ENCODE data around the gene RAB30. TPM values are rescaled to one million over a fixed set of nuclear protein-coding genes. Genes with fewer than 3 reads are reported as not detected.

Gene RAB30
- total and polyA plus RNA-seq, 9 of the 15 experiments (the other 6 are each of a cell fraction or from before 2014, with no cell fraction given) = 0.29 to 1.3 (median 1.0) TPM

GRCh38 chr11:83115551-83115950 is 43.9 kb upstream of the RAB30 start (continued):
- TF ChIP-seq, protein P1, sequence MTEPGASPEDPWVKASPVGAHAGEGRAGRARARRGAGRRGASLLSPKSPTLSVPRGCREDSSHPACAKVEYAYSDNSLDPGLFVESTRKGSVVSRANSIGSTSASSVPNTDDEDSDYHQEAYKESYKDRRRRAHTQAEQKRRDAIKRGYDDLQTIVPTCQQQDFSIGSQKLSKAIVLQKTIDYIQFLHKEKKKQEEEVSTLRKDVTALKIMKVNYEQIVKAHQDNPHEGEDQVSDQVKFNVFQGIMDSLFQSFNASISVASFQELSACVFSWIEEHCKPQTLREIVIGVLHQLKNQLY (CRISPR knock-in tag; conservative IDR thresholded peaks at IDR 0.05) = no peak
- TF ChIP-seq PKNOX1 (IDR thresholded peaks at IDR 0.05) (0 out of 2 replicates have a peak, but pooled peaks have one; percentile 5), BMI1 (IDR thresholded peaks at IDR 0.05; ENCODE audit: low read length) (no peak), KDM2B (CRISPR knock-in tag; IDR thresholded peaks at IDR 0.05) (no peak)

DNA sequence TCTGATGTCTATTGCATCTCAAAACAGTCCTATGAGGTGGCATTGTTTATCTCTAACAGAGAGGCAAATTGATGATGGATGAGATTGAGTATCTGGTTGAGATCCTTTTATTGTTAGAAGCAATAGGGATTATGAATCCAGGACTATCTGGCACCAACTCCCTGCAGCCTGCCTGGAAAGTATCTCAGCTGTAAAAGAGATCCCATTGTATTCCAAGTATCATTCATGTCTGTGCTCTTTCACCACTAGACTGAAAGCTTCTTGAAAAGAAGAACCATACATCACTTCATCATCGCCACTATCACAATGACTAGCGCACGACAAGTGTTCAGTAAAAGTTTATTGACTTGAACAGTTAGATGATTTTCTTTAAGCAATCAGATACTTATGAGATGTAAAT is 43.3 kb upstream of the RAB30 start:
- BruUV-seq (replicated peaks) = no TSS peak
- no peaks in the 10 kb centered on the region for H3K36me3 ChIP-seq (ENCODE audit: control insufficient read depth, insufficient read depth, low read length)
- no peak overlapping the region for H3K9ac ChIP-seq (ENCODE audit: insufficient read depth in 1 of 2, low read depth in 2 of 2, low read length in 2 of 2)
- ChIA-PET POLR2A (no interaction called here), CTCF (ENCODE audit: low intra/inter-chr PET ratio) (no interaction called here)
- H3K4me3 ChIP-seq = no peak overlapping the region
- no peaks in the 10 kb centered on the region for H3K9me3 ChIP-seq (replicated peaks; ENCODE audit: control insufficient read depth, insufficient read depth, low read depth, low read length)
- 84% methylated on average over 3 of the region's 3 CpGs for WGBS (ENCODE audit: insufficient coverage, low coverage, missing lambda C conversion rate)
- H3K4me1 ChIP-seq (replicated peaks in 1 of 2; ENCODE audit: control insufficient read depth in 2 of 2, insufficient read depth in 2 of 2, low read length in 2 of 2) = peaks cover 0 to 6% of the 10 kb centered on the region in 2 experiments; a peak in 2 of 5 replicates
- in situ Hi-C loops (cut with MboI) (no loop called here), intact Hi-C loops (cut with micrococcal nuclease) (no loop called here)
- no peak overlapping the region for H3K27ac ChIP-seq (ENCODE audit: extremely low read depth, low read depth, low read length)
- H3K79me2 ChIP-seq (ENCODE audit: control insufficient read depth, insufficient read depth, low read length) = no peaks in the 10 kb centered on the region
- no peak for ATAC-seq
- FAIRE-seq = no peak
- 0 out of 2 replicates have a peak overlapping the region, but pooled peaks have one; percentile 77 for H2AFZ ChIP-seq (ENCODE audit: low read depth, low read length)
- no peak for DNase-seq (ENCODE audit: extremely low read depth in 1 of 4, low spot score in 3 of 4)
- no peaks in the 10 kb centered on the region for H4K20me1 ChIP-seq (replicated peaks; ENCODE audit: control insufficient read depth, insufficient read depth, low read length)
- H3K4me2 ChIP-seq (ENCODE audit: insufficient read depth, low read length) = no peak overlapping the region
- H3K27me3 ChIP-seq (ENCODE audit: control insufficient read depth in 2 of 2, insufficient read depth in 2 of 2, low read length in 2 of 2) = no peaks in the 10 kb centered on the region
- H3K9me1 ChIP-seq (ENCODE audit: control insufficient read depth, insufficient read depth, low read length) = no peaks in the 10 kb centered on the region
- TF ChIP-seq NUFIP1 (IDR thresholded peaks at IDR 0.05; ENCODE audit: partially characterized antibody) = no peak
- TF ChIP-seq NRF1 (conservative IDR thresholded peaks at IDR 0.05 in 1 of 2, IDR thresholded peaks at IDR 0.05 in 1 of 2) = no peak
- no peak for TF ChIP-seq HMG20B (CRISPR knock-in tag; IDR thresholded peaks at IDR 0.05)
- TF ChIP-seq ZMIZ1 (IDR thresholded peaks at IDR 0.05; ENCODE audit: low read depth in 2 of 2, low read length in 2 of 2) = no peak
- no peak for TF ChIP-seq TAF1 (IDR thresholded peaks at IDR 0.05; ENCODE audit: control insufficient read depth, extremely low read depth, insufficient read depth, low read length, severe bottlenecking)
- no peak for TF ChIP-seq TAF9B (IDR thresholded peaks at IDR 0.05; ENCODE audit: partially characterized antibody)
- TF ChIP-seq SMAD1 (IDR thresholded peaks at IDR 0.05; ENCODE audit: low read depth, low read length, partially characterized antibody) = no peak
- no peak for TF ChIP-seq MLLT1 (IDR thresholded peaks at IDR 0.05)
- no peak for TF ChIP-seq ZNF263 (CRISPR knock-in tag; IDR thresholded peaks at IDR 0.05; ENCODE audit: borderline replicate concordance)
